Skeletal muscle satellite cell (primary cell): ENCODE results near the gene SGPP2.

Experiments used
- H3K27me3 ChIP-seq: 2 replicates; pipeline ENCODE4 v1.7.0; 2013; ENCODE audit warnings: low read length; ENCODE audit not compliant: control insufficient read depth, insufficient read depth
- H3K36me3 ChIP-seq: 2 replicates; pipeline ENCODE4 v1.7.0; 2013; ENCODE audit warnings: mild to moderate bottlenecking, control low read depth, low read length; ENCODE audit not compliant: insufficient read depth
- H3K4me1 ChIP-seq: 2 replicates; pipeline ENCODE4 v1.7.0; 2013; ENCODE audit warnings: low read length; ENCODE audit not compliant: control insufficient read depth, insufficient read depth
- H3K4me2 ChIP-seq: 2 replicates; pipeline ENCODE4 v1.7.0; 2013; ENCODE audit warnings: mild to moderate bottlenecking, low read length
- H3K4me3 ChIP-seq: 2 replicates; pipeline ENCODE4 v1.7.0; 2013; ENCODE audit warnings: low read length
- H3K9ac ChIP-seq: 2 replicates; pipeline ENCODE4 v1.7.0; 2013; ENCODE audit warnings: mild to moderate bottlenecking, low read depth, low read length, moderate library complexity
- H3K9me3 ChIP-seq: replicated peaks from 2 replicates; pipeline ENCODE4 v1.7.0; 2013; ENCODE audit warnings: mild to moderate bottlenecking, control low read depth, low read length

SGPP2 gene

DNA sequence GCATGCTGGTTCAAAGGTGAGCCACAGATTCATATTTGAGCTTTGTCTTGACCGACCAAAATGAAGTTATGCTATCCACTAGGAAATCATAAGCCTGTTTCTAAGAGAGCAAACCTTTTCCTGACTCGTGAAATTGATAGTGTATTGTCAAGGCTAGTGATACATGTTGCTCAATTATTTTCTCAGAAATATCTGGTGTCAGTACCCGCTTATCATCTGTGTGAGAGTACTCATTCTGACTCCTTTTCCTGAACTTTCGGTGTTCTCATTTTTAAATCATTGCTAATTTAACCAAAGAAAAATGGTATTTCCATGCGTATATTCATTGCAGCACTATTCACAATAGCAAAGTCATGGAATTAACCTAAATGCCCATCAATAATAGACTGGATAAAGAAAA lies 56.2 kb downstream of the SGPP2 start:
- Histone ChIP-seq H3K36me3 (no peaks in the 10 kb centered on the region), H3K4me2 (no peak overlapping the region), H3K27me3 (peaks cover 36% of the 10 kb centered on the region), H3K4me3 (no peak overlapping the region), H3K9me3 (no peaks in the 10 kb centered on the region), H3K9ac (no peak overlapping the region), H3K4me1 (no peaks in the 10 kb centered on the region)

DNA sequence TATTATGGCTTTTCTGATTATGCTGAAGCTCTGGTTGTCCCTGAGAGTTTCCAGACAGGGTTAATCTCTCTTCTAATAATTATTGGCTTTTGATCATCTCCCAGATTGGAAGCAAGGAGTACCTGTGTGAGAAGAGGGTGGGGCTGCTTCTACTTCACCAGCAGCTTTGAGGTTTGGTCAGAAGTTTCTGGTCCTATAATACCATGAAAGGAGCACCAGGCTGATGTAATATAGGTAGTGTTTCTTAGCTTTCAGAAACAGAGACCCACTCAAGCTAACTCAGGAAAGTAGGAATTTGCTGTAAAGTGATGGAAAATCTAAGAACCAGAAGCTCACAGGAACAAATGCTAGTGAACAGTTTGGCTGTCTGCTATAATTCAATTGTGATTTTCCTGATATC lies 57.6 kb downstream of the SGPP2 start:
- H3K27me3 ChIP-seq: peaks cover 37% of the 10 kb centered on the region

GRCh38 chr2:222483513-222484039 lies 59.2 kb downstream of the SGPP2 start:
- Histone ChIP-seq H3K36me3 (no peaks in the 10 kb centered on the region), H3K4me1 (no peaks in the 10 kb centered on the region), H3K27me3 (peaks cover 37% of the 10 kb centered on the region), H3K4me2 (no peak overlapping the region), H3K9me3 (no peaks in the 10 kb centered on the region), H3K4me3 (no peak overlapping the region), H3K9ac (no peak overlapping the region)

More for the DNA sequence above, 57.6 kb downstream of the SGPP2 start:
- no peaks in the 10 kb centered on the region for H3K36me3 ChIP-seq
- H3K9ac ChIP-seq: no peak overlapping the region
- no peak overlapping the region for H3K4me2 ChIP-seq
- H3K4me3 ChIP-seq: no peak overlapping the region
- H3K4me1 ChIP-seq: no peaks in the 10 kb centered on the region
- no peaks in the 10 kb centered on the region for H3K9me3 ChIP-seq

- Histone ChIP-seq H3K4me3 (no peak overlapping the region), H3K9me3 (no peaks in the 10 kb centered on the region), H3K27me3 (peaks cover 37% of the 10 kb centered on the region)
Observed at GRCh38 chr2:222485367-222486211, 61.2 kb downstream of the SGPP2 start.

GRCh38 chr2:222490131-222490530 lies 65.8 kb downstream of the SGPP2 start:
- Histone ChIP-seq H3K4me2 (no peak overlapping the region), H3K4me1 (no peaks in the 10 kb centered on the region), H3K27me3 (peaks cover 5% of the 10 kb centered on the region), H3K36me3 (no peaks in the 10 kb centered on the region), H3K9me3 (no peaks in the 10 kb centered on the region), H3K9ac (no peak overlapping the region), H3K4me3 (no peak overlapping the region)

More at GRCh38 chr2:222485367-222486211, 61.2 kb downstream of the SGPP2 start:
- Histone ChIP-seq H3K9ac (no peak overlapping the region), H3K4me1 (no peaks in the 10 kb centered on the region), H3K36me3 (no peaks in the 10 kb centered on the region), H3K4me2 (no peak overlapping the region)

DNA sequence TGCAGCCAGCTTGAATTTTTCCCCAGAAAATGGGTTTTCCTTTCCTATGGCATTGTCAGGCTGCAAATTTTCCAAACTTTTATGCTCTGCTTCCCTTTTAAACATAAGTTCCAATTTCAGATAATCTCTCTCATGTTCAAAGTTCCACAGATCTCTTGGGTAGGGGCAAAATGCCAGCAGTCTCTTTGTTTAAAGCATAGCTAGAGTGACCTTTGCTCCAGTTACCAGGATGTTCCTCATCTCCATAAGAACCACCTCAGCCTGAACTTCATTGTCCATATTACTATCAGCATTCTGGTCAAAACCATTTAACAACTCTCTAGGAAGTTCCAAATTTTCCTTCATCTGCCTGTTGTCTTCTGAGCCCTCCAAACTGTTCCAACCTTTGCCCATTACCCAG lies 68.3 kb downstream of the SGPP2 start:
- Histone ChIP-seq H3K9me3 (no peaks in the 10 kb centered on the region), H3K36me3 (no peaks in the 10 kb centered on the region), H3K9ac (no peak overlapping the region), H3K4me3 (no peak overlapping the region), H3K27me3 (no peaks in the 10 kb centered on the region), H3K4me2 (no peak overlapping the region), H3K4me1 (no peaks in the 10 kb centered on the region)

GRCh38 chr2:222494104-222494739 lies 69.9 kb downstream of the SGPP2 start:
- Histone ChIP-seq H3K9ac (no peak overlapping the region), H3K9me3 (no peaks in the 10 kb centered on the region), H3K4me2 (no peak overlapping the region), H3K27me3 (peaks cover under 1% of the 10 kb centered on the region), H3K4me3 (no peak overlapping the region), H3K36me3 (no peaks in the 10 kb centered on the region), H3K4me1 (no peaks in the 10 kb centered on the region)

DNA sequence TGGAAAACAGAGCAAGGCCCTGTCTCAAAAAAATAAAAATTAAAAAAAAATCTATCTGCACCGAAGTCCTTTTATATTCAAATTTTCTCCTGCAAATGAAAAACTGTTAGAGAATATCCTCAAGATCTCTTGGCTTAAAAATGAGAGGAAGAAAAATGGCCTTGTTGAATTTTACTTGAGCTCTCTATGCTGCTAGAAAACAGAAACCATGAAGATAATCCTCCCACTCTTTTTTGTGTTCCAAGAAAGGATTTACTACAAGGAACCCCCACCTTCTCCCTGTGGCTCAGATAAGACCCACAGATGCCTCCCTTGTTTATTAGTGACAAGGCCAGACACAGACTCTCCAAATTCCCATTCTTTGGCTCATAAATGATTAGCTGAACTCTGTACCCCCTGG lies 71.0 kb downstream of the SGPP2 start:
- Histone ChIP-seq H3K27me3 (peaks cover 7% of the 10 kb centered on the region), H3K4me3 (no peak overlapping the region), H3K9ac (no peak overlapping the region), H3K9me3 (no peaks in the 10 kb centered on the region), H3K36me3 (no peaks in the 10 kb centered on the region), H3K4me2 (no peak overlapping the region), H3K4me1 (no peaks in the 10 kb centered on the region)

DNA sequence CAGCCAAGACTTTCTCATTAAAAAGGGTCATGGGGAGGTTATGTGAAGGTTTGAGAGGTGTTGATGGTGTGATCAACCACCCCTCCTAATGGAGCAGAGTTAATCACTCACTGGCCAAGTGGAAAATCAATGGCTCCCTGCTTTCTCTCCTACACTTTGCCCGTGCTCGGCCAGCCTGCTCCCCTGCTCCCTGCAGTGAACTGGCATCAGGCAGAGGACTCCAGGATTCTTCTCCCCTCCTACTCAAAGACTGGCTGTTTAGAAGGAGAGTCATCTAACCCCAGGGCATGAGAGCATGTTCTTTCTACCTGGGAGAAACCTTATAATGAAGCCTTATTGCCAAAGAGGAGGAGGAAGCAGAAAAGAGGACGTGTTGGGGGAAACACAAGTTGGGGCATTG lies 74.9 kb downstream of the SGPP2 start:
- no peak overlapping the region for H3K4me3 ChIP-seq
- peaks cover 7% of the 10 kb centered on the region for H3K27me3 ChIP-seq
- no peak overlapping the region for H3K9ac ChIP-seq
- no peaks in the 10 kb centered on the region for H3K9me3 ChIP-seq
- H3K36me3 ChIP-seq: no peaks in the 10 kb centered on the region
- no peak overlapping the region for H3K4me2 ChIP-seq
- H3K4me1 ChIP-seq: no peaks in the 10 kb centered on the region

- Histone ChIP-seq H3K4me2 (no peak overlapping the region), H3K4me3 (no peak overlapping the region), H3K4me1 (no peaks in the 10 kb centered on the region), H3K36me3 (no peaks in the 10 kb centered on the region), H3K9me3 (no peaks in the 10 kb centered on the region), H3K9ac (no peak overlapping the region), H3K27me3 (peaks cover 7% of the 10 kb centered on the region)
Observed at GRCh38 chr2:222504191-222504590, 79.8 kb downstream of the SGPP2 start.

GRCh38 chr2:222504719-222505118 lies 80.4 kb downstream of the SGPP2 start:
- no peak overlapping the region for H3K4me2 ChIP-seq
- H3K9me3 ChIP-seq: no peaks in the 10 kb centered on the region
- no peak overlapping the region for H3K4me3 ChIP-seq
- no peak overlapping the region for H3K9ac ChIP-seq
- no peaks in the 10 kb centered on the region for H3K4me1 ChIP-seq
- no peaks in the 10 kb centered on the region for H3K36me3 ChIP-seq
- H3K27me3 ChIP-seq: peaks cover 2% of the 10 kb centered on the region
